GM12878 (cell line): ENCODE results near the gene C17orf50. TPM values are rescaled to one million over a fixed set of nuclear protein-coding genes. Genes with fewer than 3 reads are reported as not detected.

Experiments
- ATAC-seq: fragments of 200-7000 bp; cut with Tn5 transposase; 3 replicates; pipeline ENCODE4 v1.9.1; 2020; ENCODE audit warnings: mild to moderate bottlenecking, moderate library complexity
- BruUV-seq: library from RNA; stranded (reverse); fragments of 400-500 nt; replicated peaks from 2 replicates; lab custom pipeline; 2021; lab: Mats Ljungman, UMichigan
- CTCF ChIA-PET: fragments of 300-600 bp; sonication (Branson Sonifier 250); formaldehyde crosslinking; extraction: SDS; loops from one replicate; lab custom pipeline; 2021; ENCODE audit warnings: inconsistent platforms; lab: Yijun Ruan, JAX
- POLR2A ChIA-PET: fragments of 350-600 bp; formaldehyde crosslinking; extraction: SDS; loops from one replicate; lab custom pipeline; 2021; ENCODE audit warnings: inconsistent platforms; lab: Charles Lee
- RAD21 ChIA-PET: fragments of 300-600 bp; sonication (Branson Sonifier 250); formaldehyde crosslinking; loops from one replicate; lab custom pipeline; 2023; ENCODE audit warnings: antibody characterized with exemption; ENCODE audit not compliant: unreplicated experiment; lab: Charles Lee
- SMC1A ChIA-PET: fragments of 300-600 bp; sonication (Branson Sonifier 250); formaldehyde crosslinking; loops from one replicate; lab custom pipeline; 2023; ENCODE audit not compliant: unreplicated experiment, uncharacterized antibody; lab: Charles Lee
- DNase-seq: peaks from one replicate; pipeline ENCODE4 v3.0.0-alpha.2; 2011; ENCODE audit warnings: low read depth, low spot score
- FAIRE-seq: peaks from 3 replicates; lab custom pipeline; 2011; peaks lifted over from hg19 to GRCh38; lab: Jason Lieb, UNC
- H2AFZ ChIP-seq: 2 replicates; pipeline ENCODE4 v1.6.0; 2011; ENCODE audit warnings: low read depth, low read length, control low read depth; ENCODE audit not compliant: control insufficient read depth
- H3K27ac ChIP-seq: 2 replicates; pipeline ENCODE4 v1.5.1; 2011; ENCODE audit warnings: control low read depth; ENCODE audit not compliant: control insufficient read depth, insufficient read depth
- H3K27me3 ChIP-seq, 2 experiments: replicated peaks in 1 of 2; 2 replicates each; pipeline versions ENCODE4 v1.6.0 to v1.6.1; 2011; ENCODE audit warnings: low read length in 1 of 2; ENCODE audit not compliant: control insufficient read depth in 2 of 2, insufficient read depth in 2 of 2
- H3K36me3 ChIP-seq, 2 experiments: 2 replicates each; pipeline ENCODE4 v1.5.1; 2011; ENCODE audit warnings: low read length in 1 of 2; ENCODE audit not compliant: control insufficient read depth in 2 of 2, insufficient read depth in 2 of 2
- H3K4me1 ChIP-seq: 2 replicates; pipeline ENCODE4 v1.6.1; 2011; ENCODE audit warnings: mild to moderate bottlenecking, low read length, moderate library complexity, mixed read lengths; ENCODE audit not compliant: control insufficient read depth, insufficient read depth
- H3K4me2 ChIP-seq: 2 replicates; pipeline ENCODE4 v1.6.0; 2011; ENCODE audit warnings: control low read depth; ENCODE audit not compliant: control insufficient read depth, insufficient read depth
- H3K4me3 ChIP-seq: fragments of 200-600 bp; sonication (generic); 2 replicates; pipeline ENCODE4 v1.5.1; 2016
- H3K79me2 ChIP-seq: 2 replicates; pipeline ENCODE4 v1.6.0; 2011; ENCODE audit warnings: low read length; ENCODE audit not compliant: control insufficient read depth, insufficient read depth
- H3K9ac ChIP-seq: 2 replicates; pipeline ENCODE4 v1.8.0; 2011; ENCODE audit warnings: low read length, control low read depth, mixed read lengths; ENCODE audit not compliant: control insufficient read depth, insufficient read depth
- H3K9me3 ChIP-seq: replicated peaks from 3 replicates; pipeline ENCODE4 v1.5.1; 2011; ENCODE audit warnings: mild to moderate bottlenecking, low read length; ENCODE audit not compliant: control insufficient read depth, insufficient read depth
- H4K20me1 ChIP-seq: 2 replicates; pipeline ENCODE4 v1.6.0; 2011; ENCODE audit not compliant: control insufficient read depth, insufficient read depth
- BRCA1 ChIP-seq: IDR thresholded peaks from 2 replicates; pipeline ENCODE4 v1.6.1; 2011; ENCODE audit warnings: low read depth, low read length, improper control_type of control experiment
- SREBF1 ChIP-seq: IDR thresholded peaks from 2 replicates; pipeline ENCODE4 v1.6.1; 2012; ENCODE audit warnings: mild to moderate bottlenecking, low read length
- ZNF207 ChIP-seq: fragments of 450-650 bp; IDR thresholded peaks from 2 replicates; pipeline ENCODE4 v1.6.1; 2014; ENCODE audit warnings: antibody characterized with exemption, mild to moderate bottlenecking, borderline replicate concordance
- WGBS: methylation state at CpG from one replicate; pipeline ENCODE4 v1.1.6; 2016; ENCODE audit warnings: low lambda C conversion rate; ENCODE audit not compliant: insufficient replicate concordance, insufficient coverage; ENCODE audit errors: missing lambda C conversion rate; 5-methylcytosine and 5-hydroxymethylcytosine counted together
- in situ Hi-C: fragments of 300-500 bp; cut with MboI; formaldehyde crosslinking; loops from 9 replicates; pipeline ENCODE4 v1.14.3; 2018; ENCODE audit warnings: mixed read lengths
- intact Hi-C: fragments of 100-400 bp; cut with micrococcal nuclease; formaldehyde crosslinking; loops from one replicate; pipeline ENCODE4 v1.14.2; 2022; ENCODE audit not compliant: unreplicated experiment
- polyA plus RNA-seq, 11 experiments: library from polyadenylated mRNA; depleted of rRNA in 4 of 11; unstranded in 6 of 11; stranded (reverse) in 5 of 11; fragments of >200 nt; fragmentation: Nextera tagmentation in 4 of 11; fragmentation: Illumina TruSeq in 1 of 11; extraction: Ambion mirVana in 4 of 11; extraction: Trizol in 1 of 11; gene quantifications; 1 replicate in 1 of 11; 2 replicates in 10 of 11; pipeline versions ENCODE4 v1.2.1 to v1.2.3, GENCODE V29; 2011 to 2016; ENCODE audit warnings: inconsistent platforms in 2 of 11, missing spikeins in 2 of 11, low read depth in 1 of 11
- total RNA-seq, 4 experiments: library from RNA; depleted of rRNA in 3 of 4; stranded (reverse); fragments of >200 nt in 3 of 4; fragmentation: Illumina TruSeq in 1 of 4; extraction: Trizol in 1 of 4; gene quantifications; 2 replicates each; pipeline versions ENCODE4 v1.2.1 to v1.2.3, GENCODE V29; 2013 to 2021
- TF ChIP-seq, protein P1 (sequence below): fragments of 450-650 bp; IDR thresholded peaks from 2 replicates; pipeline ENCODE4 v1.6.1; 2016; ENCODE audit warnings: mild to moderate bottlenecking
- TF ChIP-seq, protein P2 (sequence below): fragments of 450-650 bp; IDR thresholded peaks from 2 replicates; pipeline ENCODE4 v1.6.1; 2017; ENCODE audit warnings: borderline replicate concordance

Gene C17orf50
- total and polyA plus RNA-seq, 10 of the 15 experiments (the other 5 are each of a cell fraction or from before 2014, with no cell fraction given): 0.16 TPM; not detected in 9

DNA sequence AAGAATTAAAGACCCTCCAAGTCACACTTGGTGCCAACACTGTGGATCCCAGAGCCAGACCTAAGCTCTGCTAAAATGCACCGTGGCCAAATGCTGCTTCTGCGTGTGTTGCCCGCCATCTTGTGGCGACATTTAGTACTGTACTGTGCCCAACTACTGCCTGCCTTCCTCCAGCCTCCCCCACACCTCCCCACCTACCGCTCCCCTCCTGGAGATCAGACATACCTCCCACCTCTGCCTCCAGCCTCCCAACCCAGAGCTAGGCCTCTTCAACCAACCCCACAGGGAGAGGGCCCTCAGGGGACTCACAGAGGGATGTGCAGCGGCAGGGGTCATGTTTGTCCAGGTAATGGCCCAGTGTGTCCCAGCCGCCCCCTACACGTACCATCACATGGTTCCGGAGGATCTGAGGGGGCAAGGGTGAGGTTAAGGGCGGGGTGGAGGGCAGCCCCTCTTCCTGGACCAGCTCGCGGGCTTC, 13.1 kb upstream of the C17orf50 start (continued):
- TF ChIP-seq, protein P1, sequence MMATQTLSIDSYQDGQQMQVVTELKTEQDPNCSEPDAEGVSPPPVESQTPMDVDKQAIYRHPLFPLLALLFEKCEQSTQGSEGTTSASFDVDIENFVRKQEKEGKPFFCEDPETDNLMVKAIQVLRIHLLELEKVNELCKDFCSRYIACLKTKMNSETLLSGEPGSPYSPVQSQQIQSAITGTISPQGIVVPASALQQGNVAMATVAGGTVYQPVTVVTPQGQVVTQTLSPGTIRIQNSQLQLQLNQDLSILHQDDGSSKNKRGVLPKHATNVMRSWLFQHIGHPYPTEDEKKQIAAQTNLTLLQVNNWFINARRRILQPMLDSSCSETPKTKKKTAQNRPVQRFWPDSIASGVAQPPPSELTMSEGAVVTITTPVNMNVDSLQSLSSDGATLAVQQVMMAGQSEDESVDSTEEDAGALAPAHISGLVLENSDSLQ: no peak

DNA sequence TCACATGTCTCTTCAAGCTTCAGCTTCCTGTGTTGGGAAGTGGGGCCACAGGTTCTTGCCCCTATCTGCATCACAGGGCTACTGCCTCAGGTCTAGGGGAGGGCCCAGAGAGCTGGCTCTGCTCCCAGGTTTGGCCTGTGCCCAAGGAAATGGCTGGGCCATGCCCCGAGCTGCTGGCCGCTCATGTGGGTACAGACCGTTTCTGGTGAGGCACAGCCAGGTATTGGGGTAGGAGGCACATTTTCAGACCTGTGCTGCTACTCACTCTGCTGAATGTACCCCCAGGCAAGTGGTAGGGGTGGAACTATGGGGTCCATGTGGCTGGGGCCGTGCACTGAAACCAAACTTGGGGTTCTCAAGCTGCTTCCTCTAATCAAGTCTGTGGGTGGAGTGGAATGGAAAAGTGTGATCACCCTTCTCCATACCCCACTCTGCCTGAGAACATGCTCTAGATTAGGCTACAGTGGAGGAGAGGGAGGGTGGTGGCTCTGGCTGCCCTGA, 12.3 kb upstream of the C17orf50 start:
- no peaks in the 10 kb centered on the region for H3K36me3 ChIP-seq
- no peaks in the 10 kb centered on the region for H3K4me1 ChIP-seq
- SMC1A ChIA-PET: interaction anchor here (1.0 to 2.6 kb wide), 3 partner anchors 136 to 210 kb away, joined by 3 to 33 read pairs (median 3); partner anchors contain the start of gene SLFN12L
- CTCF ChIA-PET: interaction anchor here (0.9 to 6.0 kb wide), 15 partner anchors 9 to 578 kb away, joined by 3 to 116 read pairs (median 6); partner anchors contain the start of genes C17orf50 and RASL10B
- H4K20me1 ChIP-seq: no peaks in the 10 kb centered on the region
- no TSS peak for BruUV-seq
- POLR2A ChIA-PET: no interaction called here
- no peaks in the 10 kb centered on the region for H3K9me3 ChIP-seq
- FAIRE-seq (no peak), ATAC-seq (no peak; the same call in 2 of the 3 replicates), DNase-seq (no peak)
- in situ Hi-C loops: loop anchor here (5.0 to 10.0 kb wide), 3 partner anchors 141 to 584 kb away; no protein-coding TSS in a partner anchor
- H3K4me2 ChIP-seq: no peak overlapping the region
- H3K9ac ChIP-seq: no peak overlapping the region
- no peaks in the 10 kb centered on the region for H3K79me2 ChIP-seq
- peaks cover 2 to 6% of the 10 kb centered on the region in 2 experiments; a peak in 3 of 4 replicates for H3K27me3 ChIP-seq
- WGBS: 1% methylated on average over 4 of the region's 4 CpGs
- H3K27ac ChIP-seq: no peak overlapping the region
- H3K4me3 ChIP-seq: no peak overlapping the region
- no peak for TF ChIP-seq ZNF207
- TF ChIP-seq, protein P2, sequence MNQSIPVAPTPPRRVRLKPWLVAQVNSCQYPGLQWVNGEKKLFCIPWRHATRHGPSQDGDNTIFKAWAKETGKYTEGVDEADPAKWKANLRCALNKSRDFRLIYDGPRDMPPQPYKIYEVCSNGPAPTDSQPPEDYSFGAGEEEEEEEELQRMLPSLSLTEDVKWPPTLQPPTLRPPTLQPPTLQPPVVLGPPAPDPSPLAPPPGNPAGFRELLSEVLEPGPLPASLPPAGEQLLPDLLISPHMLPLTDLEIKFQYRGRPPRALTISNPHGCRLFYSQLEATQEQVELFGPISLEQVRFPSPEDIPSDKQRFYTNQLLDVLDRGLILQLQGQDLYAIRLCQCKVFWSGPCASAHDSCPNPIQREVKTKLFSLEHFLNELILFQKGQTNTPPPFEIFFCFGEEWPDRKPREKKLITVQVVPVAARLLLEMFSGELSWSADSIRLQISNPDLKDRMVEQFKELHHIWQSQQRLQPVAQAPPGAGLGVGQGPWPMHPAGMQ: no peak
- no peak for TF ChIP-seq BRCA1
- TF ChIP-seq SREBF1: no peak
- TF ChIP-seq, all 136 proteins: peak for 0
- intact Hi-C loops: loop anchor here (5.0 to 10.0 kb wide), 2 partner anchors 191 to 1324 kb away; no protein-coding TSS in a partner anchor
- RAD21 ChIA-PET: interaction anchor here (1.7 to 4.5 kb wide), 3 partner anchors 60 to 140 kb away, joined by 4 to 55 read pairs (median 8); partner anchors contain the start of gene TAF15
- no peak overlapping the region for H2AFZ ChIP-seq
